ENCODE results near the gene CLEC6A.
"Not testable (repeated sequence)": the region's sequence is repeated elsewhere in the genome, so short reads cannot be mapped to it uniquely, and the experiment has no call there.

Gene CLEC6A

DNA sequence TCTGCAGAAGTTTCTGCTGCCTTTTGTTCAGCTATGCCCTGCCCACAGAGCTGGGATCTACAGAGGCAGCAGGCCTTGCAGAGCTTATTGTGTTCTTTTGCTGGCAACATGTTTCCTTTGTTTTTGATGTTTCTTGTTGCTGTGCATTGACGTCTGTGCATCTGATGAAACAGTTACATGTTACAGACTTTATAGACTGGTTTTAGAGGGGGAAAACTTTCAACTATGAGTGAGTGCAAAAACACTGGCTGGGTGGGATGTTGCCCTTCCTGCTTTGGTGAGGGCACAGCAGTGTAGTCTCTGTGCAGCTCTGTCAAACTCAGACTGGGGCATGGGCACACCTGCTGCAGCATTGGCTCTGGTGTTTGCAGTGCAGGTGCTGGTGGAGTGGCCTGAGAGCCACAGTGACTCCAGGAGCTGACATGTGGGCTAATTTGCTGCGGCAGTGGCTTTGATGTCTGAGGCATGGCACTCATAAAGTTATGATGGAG, 26.9 kb downstream of the CLEC6A start:
- Histone ChIP-seq H3K4me3 (no peak overlapping the region), H4K20me1 (no peaks in the 10 kb centered on the region), H3K9me3 (replicated peaks in 1 of 11) (peaks cover 0 to 20% (median 4%) of the 10 kb centered on the region in 11 experiments; a peak in 6 of 22 replicates), H3K4me1 (0 out of 20 replicates have a peak, but pooled peaks cover 0 to 7% (median 0%) of the 10 kb centered on the region in 10 experiments), H3K27ac (no peak overlapping the region), H3K9ac (no peak overlapping the region), H3K4me2 (no peak overlapping the region), H3K27me3 (no peaks in the 10 kb centered on the region), H3K36me3 (no peaks in the 10 kb centered on the region)
- TF ChIP-seq Cebpa-rat (IDR thresholded peaks at IDR 0.05), result no peak

DNA sequence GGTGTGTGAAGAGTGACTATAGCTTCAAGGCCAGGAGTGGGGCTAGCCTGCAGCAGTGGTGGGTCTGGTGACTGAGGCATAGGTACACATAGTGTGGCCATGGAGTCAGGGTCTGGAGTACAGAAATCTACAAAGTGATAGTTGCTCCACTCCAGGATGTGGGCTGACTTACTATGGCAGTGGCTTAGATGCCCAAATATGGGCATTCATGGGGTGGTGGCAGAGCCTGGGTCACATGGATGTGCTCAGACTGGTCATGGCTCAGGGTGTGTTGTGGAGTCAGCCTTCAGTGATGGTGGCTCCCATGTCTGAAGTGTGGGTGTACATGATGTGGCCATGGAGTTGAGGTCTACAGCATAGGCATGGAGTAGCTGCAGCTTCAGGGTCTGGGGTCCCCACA, 27.3 kb downstream of the CLEC6A start:
- Histone ChIP-seq H3K9ac (no peak overlapping the region), H3K27ac (no peak overlapping the region), H3K36me3 (no peaks in the 10 kb centered on the region), H3K4me1 (0 out of 20 replicates have a peak, but pooled peaks cover 0 to 7% (median 0%) of the 10 kb centered on the region in 10 experiments), H4K20me1 (no peaks in the 10 kb centered on the region), H3K9me3 (replicated peaks in 1 of 11) (peaks cover 0 to 24% (median 5%) of the 10 kb centered on the region in 11 experiments; a peak in 7 of 22 replicates), H3K4me2 (peak overlapping the region in 1 of 11 experiments; percentile 22; a peak in 1 of 22 replicates), H3K4me3 (no peak overlapping the region), H3K27me3 (no peaks in the 10 kb centered on the region)
- no peak for TF ChIP-seq Cebpa-rat (IDR thresholded peaks at IDR 0.05)

DNA sequence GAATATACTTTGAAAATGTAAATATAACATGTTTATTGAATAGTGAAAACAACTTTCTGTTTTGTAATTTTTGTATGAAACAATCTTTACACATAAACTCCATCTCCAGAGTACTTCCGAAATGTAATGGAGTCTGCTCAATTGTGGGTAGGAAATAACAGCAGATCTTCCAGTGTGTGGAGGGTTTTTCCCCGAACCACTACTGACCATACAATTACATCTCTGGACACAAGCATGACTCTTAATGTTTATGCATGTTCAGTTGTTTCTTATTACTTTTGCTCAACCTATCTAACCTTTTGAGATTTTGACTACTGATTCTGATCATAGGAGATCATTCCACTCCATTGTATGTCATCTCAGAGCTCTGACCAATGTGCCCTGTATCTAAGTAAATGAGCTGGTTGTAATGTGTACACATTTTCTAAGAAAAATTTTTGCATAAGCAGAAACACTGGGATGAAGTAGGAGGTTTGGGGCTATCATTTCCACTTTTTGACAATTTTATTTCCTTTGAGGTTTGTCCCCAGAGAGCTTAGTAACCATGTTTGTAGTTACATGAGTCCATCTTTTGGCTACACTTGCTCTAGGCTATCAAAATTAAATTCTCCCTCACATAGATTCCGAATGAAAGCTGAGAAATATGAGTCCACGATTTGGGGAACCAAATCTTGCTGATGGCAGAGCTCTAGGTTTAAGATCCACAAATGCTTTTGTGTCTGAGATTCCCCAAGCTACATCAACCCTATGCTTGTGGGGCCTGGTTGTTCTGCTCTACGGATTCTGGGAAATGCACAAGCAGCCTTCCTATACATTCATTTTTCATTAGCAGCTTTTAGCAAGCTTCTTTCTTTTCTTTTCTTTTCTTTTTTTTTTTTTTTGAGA, 36.1 kb downstream of the CLEC6A start:
- H3K9ac ChIP-seq, result peak overlapping the region; percentile 46 to 92 (median 60); a peak in 18 of 22 replicates
- H3K4me1 ChIP-seq, result peaks cover 39 to 70% (median 46%) of the 10 kb centered on the region in 10 experiments
- no peaks in the 10 kb centered on the region for H4K20me1 ChIP-seq
- peaks cover 0 to 32% (median 8%) of the 10 kb centered on the region in 11 experiments; a peak in 11 of 22 replicates for H3K9me3 ChIP-seq (replicated peaks in 1 of 11)
- H3K36me3 ChIP-seq, result no peaks in the 10 kb centered on the region
- TF ChIP-seq Cebpa-rat (IDR thresholded peaks at IDR 0.05), result no peak
- H3K27me3 ChIP-seq, result no peaks in the 10 kb centered on the region
- no peak overlapping the region; a peak in 2 of 20 replicates for H3K4me3 ChIP-seq
- H3K4me2 ChIP-seq, result peak overlapping the region; percentile 63 to 96 (median 86)
- peak overlapping the region; percentile 72 to 98 (median 85) for H3K27ac ChIP-seq

DNA sequence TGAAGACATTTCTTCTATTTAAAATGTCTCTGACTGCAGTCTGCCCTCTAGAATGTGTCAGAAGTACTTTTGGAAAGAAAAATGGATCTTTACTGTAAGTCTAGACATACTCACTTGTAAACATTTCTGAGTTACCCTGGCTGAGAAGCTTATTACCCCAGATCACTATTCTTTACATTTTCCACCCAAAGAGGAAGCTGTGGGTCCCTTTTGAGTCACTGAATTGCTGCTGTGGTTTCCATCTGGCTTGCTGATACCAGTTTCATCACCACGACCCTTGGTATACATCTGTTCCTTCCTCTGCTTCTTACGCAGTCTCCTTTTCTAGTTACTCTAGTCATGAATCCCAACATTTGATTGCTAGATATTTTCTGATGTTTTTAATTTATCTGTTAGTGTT, 37.3 kb downstream of the CLEC6A start:
- Histone ChIP-seq H3K27me3 (no peaks in the 10 kb centered on the region), H3K9ac (peak overlapping the region; percentile 55 to 92 (median 66)), H3K4me2 (peak overlapping the region; percentile 63 to 96 (median 86))

DNA sequence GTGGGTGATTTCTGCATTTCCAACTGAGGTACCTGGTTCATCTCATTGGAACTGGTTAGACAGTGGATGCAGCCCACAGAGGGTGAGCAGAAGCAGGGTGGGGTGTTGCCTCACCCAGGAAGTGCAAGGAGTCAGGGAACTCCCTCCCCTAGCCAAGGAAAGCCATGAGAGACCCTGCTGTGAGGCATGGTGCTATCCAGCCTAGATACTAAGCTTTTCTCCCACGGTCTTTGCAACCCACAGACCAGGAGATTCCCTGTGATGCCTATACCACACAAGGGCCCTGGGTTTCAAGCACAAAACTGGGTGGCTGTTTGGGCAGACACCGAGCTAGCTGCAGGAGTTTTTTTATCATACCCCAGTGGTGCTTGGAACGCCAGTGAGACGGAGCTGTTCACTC, 39.9 kb downstream of the CLEC6A start:
- Histone ChIP-seq H3K27ac (peak overlapping the region in 10 of 11 experiments; percentile 22 to 54 (median 36); a peak in 11 of 22 replicates), H3K9me3 (replicated peaks in 1 of 11) (peaks cover 0 to 17% (median 5%) of the 10 kb centered on the region in 11 experiments; a peak in 6 of 22 replicates), H3K4me3 (peak overlapping the region in 2 of 10 experiments; percentile 16 to 17; a peak in 3 of 20 replicates), H3K9ac (peak overlapping the region in 2 of 11 experiments; percentile 12 to 31; a peak in 3 of 22 replicates), H3K4me2 (peak overlapping the region; percentile 58 to 82 (median 74)), H3K4me1 (peaks cover 39 to 92% (median 47%) of the 10 kb centered on the region in 10 experiments)
- not testable (repeated sequence) for H3K36me3 ChIP-seq, H4K20me1 ChIP-seq, H3K27me3 ChIP-seq

More for the DNA sequence above, 37.3 kb downstream of the CLEC6A start:
- Histone ChIP-seq H3K9me3 (replicated peaks in 1 of 11) (peaks cover 0 to 21% (median 7%) of the 10 kb centered on the region in 11 experiments; a peak in 10 of 22 replicates), H4K20me1 (no peaks in the 10 kb centered on the region), H3K36me3 (no peaks in the 10 kb centered on the region), H3K27ac (peak overlapping the region; percentile 72 to 98 (median 85)), H3K4me1 (peaks cover 39 to 82% (median 47%) of the 10 kb centered on the region in 10 experiments), H3K4me3 (peak overlapping the region in 6 of 10 experiments; percentile 9 to 39 (median 28); a peak in 5 of 20 replicates)
- TF ChIP-seq Cebpa-rat (IDR thresholded peaks at IDR 0.05), result peak in 10 of 11 experiments; percentile 63 to 96 (median 88); a peak in 18 of 22 replicates

DNA sequence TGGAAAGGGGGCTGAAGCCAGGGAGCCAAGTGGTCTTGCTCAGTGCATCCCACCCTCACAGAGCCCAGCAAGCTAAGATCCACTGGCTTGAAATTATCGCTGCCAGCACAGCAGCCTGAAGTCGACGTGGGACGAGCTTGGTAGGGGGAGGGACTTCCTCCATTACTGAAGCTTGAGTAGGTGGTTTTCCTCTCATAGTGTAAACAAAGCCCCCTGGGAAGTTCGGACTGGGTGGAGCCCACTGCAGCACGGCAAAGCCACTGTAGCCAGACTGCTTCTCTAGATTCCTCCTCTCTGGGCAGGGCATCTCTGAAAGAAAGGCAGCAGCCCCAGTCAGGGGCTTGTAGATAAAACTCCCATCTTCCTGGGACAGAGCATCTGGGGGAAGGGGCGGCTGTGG, 40.3 kb downstream of the CLEC6A start:
- peak overlapping the region in 2 of 10 experiments; percentile 16 to 17; a peak in 3 of 20 replicates for H3K4me3 ChIP-seq

DNA sequence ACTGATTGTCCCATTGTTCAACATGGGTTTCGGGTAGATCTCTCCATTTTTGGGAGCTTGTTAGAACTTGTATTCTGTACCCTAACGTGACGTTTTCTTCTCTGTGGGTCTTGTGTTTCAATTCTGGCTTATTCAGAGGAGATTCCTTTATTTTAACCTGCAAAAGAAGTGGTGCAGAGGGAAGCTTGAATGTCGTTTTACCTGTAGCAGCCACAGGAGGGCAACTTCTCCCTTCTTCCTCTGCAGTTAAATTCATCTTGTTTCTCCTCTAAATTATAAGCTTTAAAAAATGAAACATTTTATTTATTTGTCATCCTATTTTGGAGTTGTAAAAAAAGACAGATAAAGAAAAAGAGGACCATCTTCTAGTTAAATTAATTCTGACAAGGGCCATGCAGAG, 43.9 kb downstream of the CLEC6A start:
- no peak for TF ChIP-seq Cebpa-rat (IDR thresholded peaks at IDR 0.05)
- H3K4me3 ChIP-seq, result no peak overlapping the region
- H3K27me3 ChIP-seq, result no peaks in the 10 kb centered on the region
- no peak overlapping the region for H3K9ac ChIP-seq
- H3K4me2 ChIP-seq, result peak overlapping the region in 2 of 11 experiments; percentile 73 to 77; a peak in 4 of 22 replicates
- H3K4me1 ChIP-seq, result peaks cover 25 to 67% (median 29%) of the 10 kb centered on the region in 10 experiments
- peaks cover 0 to 12% (median 5%) of the 10 kb centered on the region in 11 experiments; a peak in 6 of 22 replicates for H3K9me3 ChIP-seq (replicated peaks in 1 of 11)
- no peaks in the 10 kb centered on the region for H3K36me3 ChIP-seq
- no peak overlapping the region for H3K27ac ChIP-seq
- no peaks in the 10 kb centered on the region for H4K20me1 ChIP-seq

More for the DNA sequence above, 40.3 kb downstream of the CLEC6A start:
- Histone ChIP-seq H3K4me2 (peak overlapping the region; percentile 58 to 82 (median 74)), H3K9ac (peak overlapping the region in 6 of 11 experiments; percentile 2 to 53 (median 28); a peak in 6 of 22 replicates), H3K9me3 (replicated peaks in 1 of 11) (peaks cover 0 to 17% (median 5%) of the 10 kb centered on the region in 11 experiments; a peak in 6 of 22 replicates), H3K27ac (peak overlapping the region in 10 of 11 experiments; percentile 22 to 54 (median 36); a peak in 14 of 22 replicates), H3K4me1 (peaks cover 39 to 88% (median 46%) of the 10 kb centered on the region in 10 experiments)
- not testable (repeated sequence) for H3K27me3 ChIP-seq, H3K36me3 ChIP-seq, H4K20me1 ChIP-seq

DNA sequence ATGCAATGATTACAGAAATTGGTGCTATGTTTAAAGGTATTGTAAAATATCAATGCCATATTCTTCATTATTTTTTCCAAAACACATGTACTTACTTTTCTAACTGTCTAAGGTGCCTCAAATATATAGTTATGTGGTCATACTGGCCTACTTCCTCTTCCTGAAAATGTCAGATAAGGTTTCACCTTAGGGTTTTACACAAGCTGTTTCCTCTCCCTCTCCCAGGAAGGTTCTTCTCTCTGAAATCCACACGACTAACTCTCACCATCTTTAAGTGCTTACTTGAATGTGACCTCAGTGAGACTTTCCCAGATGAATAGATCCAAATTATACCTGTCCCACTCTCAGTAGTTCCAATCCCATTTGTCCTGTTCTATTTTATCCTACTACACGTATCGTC, 46.0 kb downstream of the CLEC6A start:
- no peak overlapping the region for H3K4me3 ChIP-seq
- no peaks in the 10 kb centered on the region for H4K20me1 ChIP-seq
- H3K9me3 ChIP-seq (replicated peaks in 1 of 11), result 0 out of 22 replicates have a peak, but pooled peaks cover 0 to 5% (median 0%) of the 10 kb centered on the region in 11 experiments
- no peaks in the 10 kb centered on the region for H3K27me3 ChIP-seq
- no peak for TF ChIP-seq Cebpa-rat (IDR thresholded peaks at IDR 0.05)
- H3K9ac ChIP-seq, result no peak overlapping the region
- H3K4me1 ChIP-seq, result peaks cover 11 to 48% (median 16%) of the 10 kb centered on the region in 10 experiments
- no peaks in the 10 kb centered on the region for H3K36me3 ChIP-seq
- H3K27ac ChIP-seq, result no peak overlapping the region; a peak in 1 of 22 replicates
- H3K4me2 ChIP-seq, result peak overlapping the region; percentile 21 to 60 (median 45); a peak in 20 of 22 replicates

DNA sequence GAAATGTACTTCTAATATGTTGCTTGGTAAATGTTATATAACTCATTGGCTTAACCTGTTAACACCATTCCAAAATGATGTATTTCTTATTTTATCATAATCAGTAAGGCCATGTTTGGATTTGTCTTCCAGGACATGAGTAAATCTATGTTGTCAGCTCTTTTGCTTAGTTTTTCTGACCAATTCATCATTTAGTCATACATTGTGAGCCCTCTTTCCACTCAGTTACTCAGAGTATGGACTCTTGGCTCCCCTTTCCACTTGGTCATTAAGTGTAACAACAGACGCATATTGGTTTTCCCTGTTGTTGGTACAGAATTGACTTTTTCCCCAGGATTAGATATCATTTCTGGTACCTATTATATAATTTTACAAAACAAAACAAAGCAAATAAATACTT, 48.6 kb downstream of the CLEC6A start:
- H4K20me1 ChIP-seq, result no peaks in the 10 kb centered on the region
- no peak overlapping the region for H3K9ac ChIP-seq
- H3K27me3 ChIP-seq, result no peaks in the 10 kb centered on the region
- H3K4me1 ChIP-seq, result peaks cover 24 to 41% (median 29%) of the 10 kb centered on the region in 10 experiments
- H3K27ac ChIP-seq, result no peak overlapping the region
- no peaks in the 10 kb centered on the region for H3K36me3 ChIP-seq
- 0 out of 22 replicates have a peak, but pooled peaks cover 0 to 5% (median 0%) of the 10 kb centered on the region in 11 experiments for H3K9me3 ChIP-seq (replicated peaks in 1 of 11)
- TF ChIP-seq Cebpa-rat (IDR thresholded peaks at IDR 0.05), result no peak
- H3K4me2 ChIP-seq, result no peak overlapping the region
- no peak overlapping the region for H3K4me3 ChIP-seq
